PC-3 (cell line): ENCODE measurements around the gene COG8. TPM values are rescaled to one million over a fixed set of nuclear protein-coding genes. Genes with fewer than 3 reads are reported as not detected.

Source experiments
- ATAC-seq: fragments of 200-7000 bp; cut with Tn5 transposase; 2 replicates; pipeline ENCODE4 v1.9.1; 2020; ENCODE audit warnings: mild to moderate bottlenecking, moderate library complexity
- BruUV-seq: library from RNA; stranded (reverse); fragments of 400-500 nt; replicated peaks from 2 replicates; lab custom pipeline; 2021; lab: Mats Ljungman, UMichigan
- CTCF ChIA-PET: fragments of 300-600 bp; sonication (Branson Sonifier 250); formaldehyde crosslinking; loops from one replicate; lab custom pipeline; 2022; ENCODE audit warnings: antibody characterized with exemption; lab: Charles Lee
- POLR2A ChIA-PET: fragments of 300-600 bp; sonication (Branson Sonifier 250); formaldehyde crosslinking; loops from one replicate; lab custom pipeline; 2022; ENCODE audit warnings: antibody characterized with exemption; ENCODE audit not compliant: unreplicated experiment; lab: Charles Lee
- DNase-seq: peaks from one replicate; pipeline ENCODE4 v3.0.0-alpha.2; 2015
- H2AFZ ChIP-seq: fragments of 300-600 bp; sonication (generic); 2 replicates; pipeline ENCODE4 v1.6.0; 2016; ENCODE audit warnings: antibody characterized with exemption, low read length
- H3F3A ChIP-seq: fragments of 300-600 bp; sonication (generic); one replicate; pipeline ENCODE4 v1.6.0; 2017; ENCODE audit warnings: antibody characterized with exemption, low read length, control low read depth, mild to moderate bottlenecking; ENCODE audit not compliant: unreplicated experiment
- H3K27ac ChIP-seq: fragments of 300-600 bp; sonication (generic); 2 replicates; pipeline ENCODE4 v1.5.1; 2016; ENCODE audit warnings: mild to moderate bottlenecking, low read length
- H3K27me3 ChIP-seq: fragments of 300-600 bp; sonication (generic); 2 replicates; pipeline ENCODE4 v1.6.1; 2016; ENCODE audit warnings: low read length, mixed read lengths
- H3K36me3 ChIP-seq: fragments of 300-600 bp; sonication (generic); 2 replicates; pipeline ENCODE4 v1.6.1; 2016; ENCODE audit warnings: low read depth, mixed run types, low read length, mixed read lengths
- H3K4me1 ChIP-seq: fragments of 300-600 bp; sonication (generic); 2 replicates; pipeline ENCODE4 v1.5.1; 2016; ENCODE audit warnings: low read length; ENCODE audit not compliant: insufficient read depth
- H3K4me2 ChIP-seq: fragments of 300-600 bp; sonication (generic); 2 replicates; pipeline ENCODE4 v1.6.0; 2016; ENCODE audit warnings: low read length
- H3K4me3 ChIP-seq: fragments of 300-600 bp; sonication (generic); 2 replicates; pipeline ENCODE4 v1.5.1; 2016; ENCODE audit warnings: mild to moderate bottlenecking, low read length, mixed read lengths
- H3K79me2 ChIP-seq: fragments of 300-600 bp; sonication (generic); 2 replicates; pipeline ENCODE4 v1.6.1; 2017; ENCODE audit warnings: low read length, mixed read lengths
- H3K9ac ChIP-seq: fragments of 300-600 bp; sonication (generic); 2 replicates; pipeline ENCODE4 v1.6.0; 2016; ENCODE audit warnings: mild to moderate bottlenecking, low read length
- H3K9me2 ChIP-seq: fragments of 300-600 bp; sonication (generic); replicated peaks from 2 replicates; pipeline ENCODE4 v1.6.1; 2016; ENCODE audit warnings: mixed run types, low read length, mixed read lengths
- H3K9me3 ChIP-seq: fragments of 300-600 bp; sonication (generic); 2 replicates; pipeline ENCODE4 v1.6.1; 2016; ENCODE audit warnings: low read length, mixed read lengths
- H4K20me1 ChIP-seq: fragments of 300-600 bp; sonication (generic); 2 replicates; pipeline ENCODE4 v1.6.1; 2016; ENCODE audit warnings: low read length, mixed read lengths
- EZH2 ChIP-seq: fragments of 300-600 bp; sonication (generic); IDR thresholded peaks from one replicate; pipeline ENCODE4 v1.6.1; 2017; ENCODE audit warnings: antibody characterized with exemption, mild to moderate bottlenecking, low read length; ENCODE audit not compliant: unreplicated experiment
- EZH2phosphoT487 ChIP-seq: fragments of 300-600 bp; sonication (generic); IDR thresholded peaks from 2 replicates; pipeline ENCODE4 v1.6.1; 2018; ENCODE audit warnings: mild to moderate bottlenecking, antibody characterized with exemption, low read length, borderline replicate concordance
- intact Hi-C: fragments of 100-400 bp; cut with micrococcal nuclease; formaldehyde crosslinking; loops from 2 replicates; pipeline ENCODE4 v1.9.0; 2023
- total RNA-seq: library from RNA; depleted of rRNA; stranded (reverse); fragments of >200 nt; gene quantifications from 2 replicates; pipeline ENCODE4 v1.2.3, GENCODE V29; 2014
- TF ChIP-seq, protein P1 (sequence below): fragments of 300-600 bp; sonication (generic); conservative IDR thresholded peaks from 2 replicates; pipeline ENCODE4 v1.5.1; 2017; ENCODE audit warnings: antibody characterized with exemption, low read depth, mild to moderate bottlenecking, low read length

The COG8 gene
- total RNA-seq, 1 experiment from 2014 or later, result 27.2 TPM

DNA sequence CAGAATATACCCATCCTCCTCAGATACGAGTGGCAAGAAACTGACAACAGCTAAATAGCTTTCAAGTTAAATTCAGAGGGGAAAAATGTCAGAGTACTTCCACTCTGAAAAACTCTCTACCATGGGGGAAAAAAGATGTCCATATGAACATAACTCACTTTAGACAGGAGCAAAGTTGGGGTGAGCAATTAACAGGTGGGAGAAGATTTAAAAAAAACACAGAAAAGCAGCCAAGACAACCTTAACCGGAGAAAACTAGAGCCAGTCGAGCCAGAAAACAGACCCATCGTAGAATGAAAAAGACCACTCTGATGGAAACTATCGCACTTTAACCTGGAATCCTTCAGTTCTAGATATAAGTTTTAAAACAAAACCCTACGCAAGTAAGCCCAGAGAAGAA, 45.6 kb upstream of the COG8 start:
- H3F3A ChIP-seq, result no peaks in the 10 kb centered on the region
- DNase-seq, result no peak
- H3K4me3 ChIP-seq, result peak overlapping the region; percentile 87
- peaks cover 46% of the 10 kb centered on the region for H3K79me2 ChIP-seq
- POLR2A ChIA-PET, result no interaction called here
- peak overlapping the region; percentile 91 for H3K9ac ChIP-seq
- no peak overlapping the region for H2AFZ ChIP-seq
- intact Hi-C loops, result no loop called here
- TF ChIP-seq EZH2 (no peak), EZH2phosphoT487 (no peak)
- TF ChIP-seq, protein P1, sequence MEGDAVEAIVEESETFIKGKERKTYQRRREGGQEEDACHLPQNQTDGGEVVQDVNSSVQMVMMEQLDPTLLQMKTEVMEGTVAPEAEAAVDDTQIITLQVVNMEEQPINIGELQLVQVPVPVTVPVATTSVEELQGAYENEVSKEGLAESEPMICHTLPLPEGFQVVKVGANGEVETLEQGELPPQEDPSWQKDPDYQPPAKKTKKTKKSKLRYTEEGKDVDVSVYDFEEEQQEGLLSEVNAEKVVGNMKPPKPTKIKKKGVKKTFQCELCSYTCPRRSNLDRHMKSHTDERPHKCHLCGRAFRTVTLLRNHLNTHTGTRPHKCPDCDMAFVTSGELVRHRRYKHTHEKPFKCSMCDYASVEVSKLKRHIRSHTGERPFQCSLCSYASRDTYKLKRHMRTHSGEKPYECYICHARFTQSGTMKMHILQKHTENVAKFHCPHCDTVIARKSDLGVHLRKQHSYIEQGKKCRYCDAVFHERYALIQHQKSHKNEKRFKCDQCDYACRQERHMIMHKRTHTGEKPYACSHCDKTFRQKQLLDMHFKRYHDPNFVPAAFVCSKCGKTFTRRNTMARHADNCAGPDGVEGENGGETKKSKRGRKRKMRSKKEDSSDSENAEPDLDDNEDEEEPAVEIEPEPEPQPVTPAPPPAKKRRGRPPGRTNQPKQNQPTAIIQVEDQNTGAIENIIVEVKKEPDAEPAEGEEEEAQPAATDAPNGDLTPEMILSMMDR, result no peak
- BruUV-seq, result TSS peak; percentile 55
- no peaks in the 10 kb centered on the region for H3K9me3 ChIP-seq
- peaks cover 8% of the 10 kb centered on the region for H3K4me1 ChIP-seq
- CTCF ChIA-PET, result interaction anchor here (0.6 kb wide), 2 partner anchors 46 to 236 kb away, joined by 3 read pairs; no protein-coding TSS in a partner anchor
- no peak overlapping the region for H3K27ac ChIP-seq
- no peaks in the 10 kb centered on the region for H4K20me1 ChIP-seq
- H3K27me3 ChIP-seq, result no peaks in the 10 kb centered on the region
- H3K9me2 ChIP-seq, result no peaks in the 10 kb centered on the region
- peaks cover 26% of the 10 kb centered on the region for H3K36me3 ChIP-seq
- peak overlapping the region; percentile 100 for H3K4me2 ChIP-seq
- ATAC-seq, result no peak

DNA sequence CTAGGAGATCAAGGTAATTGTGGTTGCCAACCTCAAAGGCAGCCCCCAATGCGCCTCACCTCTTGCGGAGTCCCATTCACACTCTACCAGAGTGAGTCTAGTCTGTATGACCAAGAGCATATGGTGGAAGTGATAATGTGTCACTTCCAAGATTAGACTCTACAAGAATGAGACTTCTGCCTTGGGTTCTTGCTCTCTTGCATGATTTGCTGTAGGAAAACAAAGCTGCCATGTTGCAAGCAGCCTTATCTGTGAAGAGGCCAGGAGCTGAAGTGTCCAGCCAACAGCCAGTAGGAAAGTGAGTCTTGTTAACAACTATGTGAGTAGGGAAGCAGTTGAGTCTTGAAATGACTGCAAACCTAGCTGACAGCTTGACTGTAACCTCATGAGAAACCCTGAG, 43.1 kb upstream of the COG8 start:
- POLR2A ChIA-PET, result no interaction called here

DNA sequence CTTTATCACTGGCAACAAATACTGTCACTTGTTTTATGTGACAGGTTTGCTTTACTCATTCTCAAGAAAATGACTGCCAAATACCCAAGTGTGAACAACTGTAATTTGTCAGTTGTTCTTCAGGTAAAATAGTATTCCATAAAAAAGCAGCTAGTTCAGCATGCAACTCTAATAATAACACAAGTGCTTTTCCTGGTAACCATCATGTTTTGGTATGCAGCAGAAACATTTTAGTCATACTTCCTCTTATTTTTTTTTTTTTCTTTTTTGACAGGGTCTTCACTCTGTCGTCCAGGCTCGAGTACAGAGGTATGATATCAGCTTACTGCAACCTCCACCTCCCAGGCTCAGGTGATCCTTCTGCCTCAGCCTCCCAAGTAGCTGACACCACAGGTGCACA, 41.9 kb upstream of the COG8 start:
- POLR2A ChIA-PET, result interaction anchor here (0.7 kb wide), 1 partner anchor 214 kb away, joined by 4 read pairs; no protein-coding TSS in a partner anchor
- H3K36me3 ChIP-seq, result peaks cover 36% of the 10 kb centered on the region

More for the DNA sequence above, 43.1 kb upstream of the COG8 start:
- no peaks in the 10 kb centered on the region for H3K9me3 ChIP-seq
- H3K79me2 ChIP-seq, result peaks cover 46% of the 10 kb centered on the region
- DNase-seq, result no peak
- H3K4me1 ChIP-seq, result peaks cover 8% of the 10 kb centered on the region
- ATAC-seq, result no peak
- H2AFZ ChIP-seq, result no peak overlapping the region
- no peaks in the 10 kb centered on the region for H3K27me3 ChIP-seq
- no peak overlapping the region for H3K27ac ChIP-seq
- peaks cover 36% of the 10 kb centered on the region for H3K36me3 ChIP-seq
- H3K4me2 ChIP-seq, result no peak overlapping the region
- intact Hi-C loops, result no loop called here
- CTCF ChIA-PET, result no interaction called here
- H4K20me1 ChIP-seq, result no peaks in the 10 kb centered on the region
- BruUV-seq, result no TSS peak
- H3K9me2 ChIP-seq, result no peaks in the 10 kb centered on the region
- H3F3A ChIP-seq, result no peaks in the 10 kb centered on the region
- TF ChIP-seq EZH2, result no peak
- TF ChIP-seq, protein P1, result no peak
- TF ChIP-seq EZH2phosphoT487, result no peak
- no peak overlapping the region for H3K9ac ChIP-seq
- H3K4me3 ChIP-seq, result no peak overlapping the region

More for the DNA sequence above, 41.9 kb upstream of the COG8 start:
- no peaks in the 10 kb centered on the region for H3F3A ChIP-seq
- intact Hi-C loops, result no loop called here
- no peak overlapping the region for H3K27ac ChIP-seq
- ATAC-seq (no peak), DNase-seq (no peak)
- H4K20me1 ChIP-seq, result no peaks in the 10 kb centered on the region
- BruUV-seq, result no TSS peak
- no peaks in the 10 kb centered on the region for H3K9me2 ChIP-seq
- H3K4me2 ChIP-seq, result no peak overlapping the region
- peaks cover 8% of the 10 kb centered on the region for H3K4me1 ChIP-seq
- no peak overlapping the region for H3K9ac ChIP-seq
- no peaks in the 10 kb centered on the region for H3K27me3 ChIP-seq
- no peak overlapping the region for H2AFZ ChIP-seq
- CTCF ChIA-PET, result interaction anchor here (0.7 kb wide), 1 partner anchor 17 kb away, joined by 8 read pairs; no protein-coding TSS in a partner anchor
- H3K79me2 ChIP-seq, result peaks cover 46% of the 10 kb centered on the region
- H3K9me3 ChIP-seq, result no peaks in the 10 kb centered on the region
- no peak for TF ChIP-seq EZH2
- no peak for TF ChIP-seq EZH2phosphoT487
- TF ChIP-seq, protein P1, result no peak
- no peak overlapping the region for H3K4me3 ChIP-seq
